GM18867 (cell line): ENCODE data around the gene CLK3.

Source experiments
- ATAC-seq: cut with Tn5 transposase; IDR thresholded peaks from one replicate; pipeline ENCODE4 v1.9.1; 2021; ENCODE audit warnings: mild to moderate bottlenecking, moderate library complexity; ENCODE audit not compliant: unreplicated experiment

The CLK3 gene

GRCh38 chr15:74603026-74603788, 12.4 kb upstream of the CLK3 start:
- ATAC-seq = no peak

- no peak for ATAC-seq
Observed at GRCh38 chr15:74603789-74604705, 11.6 kb upstream of the CLK3 start.

DNA sequence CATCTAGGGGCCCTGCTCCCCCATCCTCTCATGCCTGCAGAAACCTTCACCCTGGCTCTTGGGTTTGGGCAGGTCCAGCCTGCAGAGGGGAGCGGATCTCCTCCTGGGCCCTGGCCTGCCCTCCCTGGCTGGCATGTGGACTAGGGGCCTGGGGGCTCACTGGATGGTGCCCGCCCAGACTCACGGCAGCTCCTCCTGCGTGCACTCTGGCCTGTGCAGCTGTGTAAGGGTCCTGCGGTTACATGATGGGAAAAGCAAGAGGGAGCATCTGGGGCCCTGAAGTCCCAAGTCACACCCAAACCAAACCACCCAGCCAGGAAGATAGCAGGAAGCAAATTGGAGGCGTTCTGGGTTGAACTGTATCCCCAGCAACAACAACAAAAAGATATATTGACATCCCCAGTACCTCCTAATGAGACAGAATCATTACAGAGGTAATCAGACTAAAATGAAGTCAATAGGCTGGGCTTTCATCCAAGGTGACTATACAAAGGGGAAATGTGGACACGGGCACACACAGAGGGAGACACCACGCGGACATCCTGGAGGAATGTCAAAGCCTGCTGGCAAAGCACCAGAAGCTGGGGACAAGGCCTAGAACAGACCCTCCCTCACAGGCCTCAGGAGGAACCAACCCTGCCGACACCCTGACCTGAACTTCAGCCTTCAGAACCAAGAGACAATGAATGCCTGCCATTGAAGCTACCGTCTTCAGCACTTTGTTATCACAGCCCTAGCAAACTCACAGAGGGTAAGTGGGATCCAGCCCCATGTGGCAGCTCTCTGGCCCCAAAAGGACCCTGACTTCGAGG, 10.4 kb upstream of the CLK3 start:
- ATAC-seq = no peak

- no peak for ATAC-seq
Observed at GRCh38 chr15:74605795-74606150, 9.9 kb upstream of the CLK3 start.

GRCh38 chr15:74608786-74609185, 6.8 kb upstream of the CLK3 start:
- no peak for ATAC-seq

DNA sequence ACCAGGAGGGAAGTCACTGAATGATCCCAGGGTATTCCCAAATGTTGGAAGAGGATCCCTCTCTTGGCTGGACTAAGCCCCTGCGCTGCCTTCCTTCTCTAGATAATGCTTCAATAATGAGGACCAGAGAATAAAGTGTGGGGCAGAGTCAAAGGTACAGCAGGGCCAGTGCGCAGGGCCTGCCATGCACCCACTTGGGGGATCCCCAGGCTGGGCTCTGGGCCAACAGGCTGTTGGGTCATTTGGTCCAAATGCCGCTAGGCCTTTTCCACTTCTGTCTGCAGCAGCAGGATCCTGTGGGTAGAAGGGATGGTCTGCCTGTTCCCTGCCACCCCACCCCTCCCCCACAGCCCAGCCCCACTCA, 5.7 kb upstream of the CLK3 start:
- ATAC-seq = no peak

GRCh38 chr15:74610302-74610951, 5.2 kb upstream of the CLK3 start:
- no peak for ATAC-seq

GRCh38 chr15:74611341-74611740, 4.3 kb upstream of the CLK3 start:
- no peak for ATAC-seq

GRCh38 chr15:74611834-74612233, 3.8 kb upstream of the CLK3 start:
- ATAC-seq = no peak

DNA sequence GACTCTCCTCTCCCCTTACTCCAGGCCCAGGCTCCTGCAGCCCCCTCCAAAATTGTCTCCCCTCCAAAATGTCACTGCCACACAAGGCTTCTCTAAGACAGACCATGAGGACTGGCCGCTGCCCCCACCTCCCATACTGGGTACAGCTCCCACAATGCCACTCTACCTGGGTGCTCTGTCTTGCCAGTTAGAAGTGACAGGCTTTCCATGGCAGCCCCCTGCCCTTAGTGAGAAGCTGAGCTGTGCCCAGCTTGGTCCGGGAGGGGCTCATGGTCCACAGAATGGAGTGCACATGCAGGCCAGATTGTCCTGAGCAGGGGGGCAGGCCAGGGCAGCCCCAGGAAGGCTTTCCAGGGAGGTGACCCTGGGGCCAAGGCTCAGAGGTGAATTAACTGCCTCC, 3.0 kb upstream of the CLK3 start:
- no peak for ATAC-seq

DNA sequence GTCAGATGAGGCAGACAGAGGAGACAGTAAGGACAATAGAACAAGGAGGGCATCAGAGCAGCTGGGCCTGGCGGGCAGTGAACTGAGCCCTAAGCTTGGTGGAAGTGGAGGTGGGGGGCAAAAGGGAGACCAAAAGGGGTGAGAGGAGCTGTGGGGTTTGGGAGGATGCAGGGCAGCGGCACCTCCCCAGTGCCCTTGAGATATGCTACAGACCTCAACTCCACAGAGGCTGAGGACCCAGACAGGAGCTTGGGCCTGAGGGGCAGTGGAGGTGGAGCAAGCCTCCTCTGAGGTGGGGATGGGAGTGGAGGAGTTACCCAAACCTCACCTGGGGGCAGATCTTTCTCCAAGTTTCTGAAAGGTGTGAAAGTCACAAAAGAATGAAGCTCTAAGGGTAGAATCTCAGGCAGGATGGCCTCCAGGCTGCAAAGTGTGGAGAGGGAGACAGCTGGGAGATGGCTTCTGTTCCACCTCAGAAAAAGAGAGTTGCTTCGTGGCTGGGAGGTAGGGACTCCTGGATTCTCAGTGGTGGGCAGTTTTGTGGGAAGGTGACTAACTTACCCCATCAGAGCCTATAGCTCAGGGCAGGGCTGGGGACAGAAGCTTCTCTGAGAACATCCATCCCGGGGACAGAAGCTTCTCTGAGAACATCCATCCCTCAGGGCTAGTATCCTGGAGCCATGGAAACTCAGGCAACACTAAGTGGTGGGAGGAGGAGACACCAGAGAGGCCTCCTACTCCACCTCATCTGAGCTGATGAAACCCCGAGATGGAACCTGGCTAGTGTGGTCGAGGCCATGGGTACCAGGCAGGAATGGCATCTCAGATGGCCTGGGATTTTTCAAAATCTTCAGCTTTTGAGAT, 2.3 kb upstream of the CLK3 start:
- no peak for ATAC-seq

GRCh38 chr15:74613953-74614743, 1.5 kb upstream of the CLK3 start:
- no peak for ATAC-seq

DNA sequence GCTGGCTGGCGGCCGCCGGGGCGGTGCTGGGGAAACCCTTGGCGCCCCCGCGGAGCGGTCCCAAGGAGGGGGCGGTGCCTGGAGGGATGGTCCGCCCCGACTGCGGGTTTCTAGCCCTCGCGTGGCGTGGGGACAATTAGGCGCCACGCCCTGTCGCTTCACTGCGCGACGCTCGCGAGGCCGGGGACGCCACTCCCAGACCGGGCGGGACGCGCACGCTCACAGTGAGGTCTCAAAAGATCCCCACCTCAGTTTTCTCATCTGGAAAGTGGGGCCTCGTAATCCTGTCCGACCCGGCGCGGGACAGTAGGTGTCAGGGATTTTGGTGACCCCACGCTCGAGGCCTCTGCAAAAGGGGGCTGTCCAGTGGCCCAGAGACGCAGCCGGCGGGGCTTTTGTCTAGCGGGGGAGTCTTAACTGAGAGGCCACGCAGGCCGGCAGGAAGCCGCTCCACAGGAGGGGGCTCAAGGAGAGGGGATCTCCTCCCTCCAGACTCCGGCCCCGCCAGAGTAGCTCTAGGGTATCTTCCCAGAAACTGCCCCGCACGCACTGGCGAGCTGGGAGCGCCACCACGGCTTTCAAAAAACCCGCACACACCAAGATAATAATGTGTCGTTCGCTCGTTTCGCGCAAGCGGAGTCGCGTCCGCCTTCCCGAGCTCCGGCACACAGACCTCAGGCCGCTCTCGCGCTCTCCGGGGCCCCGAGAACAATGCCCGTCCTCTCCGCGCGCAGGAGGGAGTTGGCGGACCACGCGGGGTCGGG, 710 bp upstream of the CLK3 start:
- ATAC-seq = peak; percentile 47

- no peak for ATAC-seq
Observed at GRCh38 chr15:74616366-74616939, 817 bp downstream of the CLK3 start.

GRCh38 chr15:74616996-74617395, 1.4 kb downstream of the CLK3 start:
- ATAC-seq = no peak

- ATAC-seq = no peak
Observed at GRCh38 chr15:74618841-74619596, 3.4 kb downstream of the CLK3 start.

- ATAC-seq = no peak
Observed at GRCh38 chr15:74619916-74620635, 4.4 kb downstream of the CLK3 start.
